Measurements from ENCODE around the gene PPP4R4. TPM values are rescaled to one million over a fixed set of nuclear protein-coding genes. Genes with fewer than 3 reads are reported as not detected.

Gene PPP4R4
- total RNA-seq, 3 donors from 2014 or later = 0.13 TPM; not detected in 2

DNA sequence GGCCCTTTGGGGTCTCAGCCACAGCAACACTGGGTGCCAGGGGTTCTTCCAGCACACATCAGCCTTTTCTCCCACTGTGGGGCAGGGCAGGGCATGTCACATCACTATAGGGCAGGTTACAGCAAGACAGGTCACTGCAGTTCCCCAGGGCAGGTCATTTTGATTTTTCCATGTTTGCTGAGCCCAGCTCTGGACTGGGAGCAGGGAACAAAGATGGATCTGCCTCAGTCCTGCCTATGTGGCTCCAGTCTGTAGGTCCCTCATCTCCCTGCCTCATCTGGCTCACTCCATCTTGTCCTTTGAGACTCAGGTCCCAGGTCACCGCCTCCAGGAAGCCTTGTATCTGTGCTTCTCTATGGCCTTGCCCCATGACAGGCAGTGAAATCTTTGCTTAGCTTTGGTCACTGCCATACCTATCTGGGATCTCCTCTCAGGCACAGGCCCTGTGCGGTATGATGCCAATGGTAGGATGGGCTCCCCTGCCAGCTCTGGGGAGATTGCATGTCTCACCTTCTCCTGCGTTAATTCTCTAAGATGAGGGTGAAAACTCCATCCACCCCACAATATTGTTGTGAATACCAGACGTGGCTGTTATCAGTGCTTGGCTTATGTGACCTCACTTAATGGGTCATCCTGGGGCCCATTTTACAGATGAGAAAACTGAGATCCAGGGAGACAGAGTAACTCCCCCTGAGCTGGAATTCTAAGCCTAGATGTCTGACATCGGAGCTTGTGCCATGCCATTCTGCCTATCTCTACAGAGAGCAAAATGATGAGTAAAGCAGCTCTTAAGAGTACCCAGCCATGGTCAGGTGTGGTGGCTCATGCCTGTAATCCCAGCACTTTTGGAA lies 147.5 kb downstream of the PPP4R4 start:
- Histone ChIP-seq H3K36me3 (ENCODE audit: low read depth) (no peaks in the 10 kb centered on the region), H3K4me3 (no peak overlapping the region), H3K4me1 (ENCODE audit: low read depth) (peaks cover 5% of the 10 kb centered on the region), H3K9me3 (no peaks in the 10 kb centered on the region)
- no peak for ATAC-seq
- DNase-seq = no peak
- TF ChIP-seq, protein P1, sequence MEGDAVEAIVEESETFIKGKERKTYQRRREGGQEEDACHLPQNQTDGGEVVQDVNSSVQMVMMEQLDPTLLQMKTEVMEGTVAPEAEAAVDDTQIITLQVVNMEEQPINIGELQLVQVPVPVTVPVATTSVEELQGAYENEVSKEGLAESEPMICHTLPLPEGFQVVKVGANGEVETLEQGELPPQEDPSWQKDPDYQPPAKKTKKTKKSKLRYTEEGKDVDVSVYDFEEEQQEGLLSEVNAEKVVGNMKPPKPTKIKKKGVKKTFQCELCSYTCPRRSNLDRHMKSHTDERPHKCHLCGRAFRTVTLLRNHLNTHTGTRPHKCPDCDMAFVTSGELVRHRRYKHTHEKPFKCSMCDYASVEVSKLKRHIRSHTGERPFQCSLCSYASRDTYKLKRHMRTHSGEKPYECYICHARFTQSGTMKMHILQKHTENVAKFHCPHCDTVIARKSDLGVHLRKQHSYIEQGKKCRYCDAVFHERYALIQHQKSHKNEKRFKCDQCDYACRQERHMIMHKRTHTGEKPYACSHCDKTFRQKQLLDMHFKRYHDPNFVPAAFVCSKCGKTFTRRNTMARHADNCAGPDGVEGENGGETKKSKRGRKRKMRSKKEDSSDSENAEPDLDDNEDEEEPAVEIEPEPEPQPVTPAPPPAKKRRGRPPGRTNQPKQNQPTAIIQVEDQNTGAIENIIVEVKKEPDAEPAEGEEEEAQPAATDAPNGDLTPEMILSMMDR (IDR thresholded peaks at IDR 0.05) = no peak
- intact Hi-C loops (cut with DNase I, micrococcal nuclease) = no loop called here

DNA sequence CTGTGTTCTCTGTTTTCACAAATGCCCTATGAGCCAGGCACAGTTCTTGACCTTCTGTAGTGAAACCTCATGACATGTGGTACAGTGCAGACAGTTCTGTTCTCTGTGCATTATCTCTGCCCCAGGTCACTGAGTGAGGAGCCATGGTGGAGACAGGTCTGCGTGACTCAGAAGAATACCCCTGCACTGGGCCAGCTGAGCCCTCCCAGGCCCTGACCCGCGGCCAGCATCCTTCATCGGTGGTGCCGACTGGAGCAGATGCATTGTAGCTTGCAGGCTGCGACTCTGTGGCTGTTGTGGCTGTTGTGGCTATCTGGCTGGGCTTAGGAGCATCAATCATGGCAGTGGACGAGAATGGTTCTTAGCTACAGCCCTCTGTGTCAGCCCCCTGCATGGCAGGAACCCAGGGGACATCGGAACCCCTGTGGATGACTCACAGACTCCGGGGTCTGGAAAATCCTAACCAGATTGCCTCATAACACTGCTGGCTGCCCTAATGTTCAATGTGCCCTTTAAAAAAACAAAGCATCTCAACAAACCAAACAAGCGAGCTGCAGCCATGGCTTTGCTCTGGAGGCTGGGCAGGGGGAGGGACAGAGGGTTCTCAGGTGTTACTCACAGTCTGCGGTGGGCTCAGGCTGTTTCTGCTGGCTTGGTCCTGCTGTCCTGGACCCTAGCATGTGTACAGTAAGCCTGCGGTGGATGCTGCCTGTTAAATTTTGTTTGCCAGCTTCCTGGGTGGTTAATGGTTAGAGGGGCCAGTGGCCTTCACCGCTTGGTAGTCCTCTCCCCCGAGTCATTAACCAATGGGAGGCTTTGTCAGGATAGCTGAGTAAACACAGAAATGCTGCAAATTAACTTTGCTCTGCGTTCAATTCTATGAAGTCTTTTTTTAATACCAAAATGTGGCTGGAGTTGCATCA lies 148.8 kb downstream of the PPP4R4 start, which contains the start of gene SERPINA6:
TSS of gene SERPINA6 (minus strand) at position 689 of the 923 bp plus-strand sequence. CDS start 8,688 bp downstream, outside the sequence.
- intact Hi-C loops (cut with DNase I, micrococcal nuclease) = no loop called here
- ATAC-seq = peak; percentile 47
- DNase-seq = peak in 2 of 3 donors; percentile 27 to 42
- Histone ChIP-seq H3K4me3 (no peak within 1 kb of the TSS), H3K4me1 (ENCODE audit: low read depth) (no peaks in the 10 kb centered on the region), H3K9me3 (no peaks in the 10 kb centered on the region), H3K36me3 (ENCODE audit: low read depth) (no peaks in the 10 kb centered on the region)
- TF ChIP-seq, protein P1 (IDR thresholded peaks at IDR 0.05) = no peak

DNA sequence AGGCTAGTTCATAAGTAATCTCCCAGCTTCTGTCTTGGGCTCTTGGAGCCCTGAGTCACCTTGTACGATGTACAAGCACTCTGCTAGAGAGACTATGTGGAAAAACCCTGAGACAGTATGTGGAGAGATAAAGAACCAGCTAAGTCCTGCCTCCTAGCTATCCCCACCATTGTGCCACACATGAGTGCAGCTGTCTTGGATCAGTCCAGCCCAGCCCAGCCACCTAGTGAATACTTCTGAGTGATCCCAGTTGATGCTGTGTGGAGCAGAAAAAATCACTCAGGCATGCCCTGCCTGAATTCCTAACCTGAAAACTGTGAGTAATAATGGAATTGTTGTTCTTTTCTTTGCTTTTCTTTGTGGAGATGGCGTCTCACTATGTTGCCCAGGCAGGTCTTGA lies 154.1 kb downstream of the PPP4R4 start:
- no peaks in the 10 kb centered on the region for H3K36me3 ChIP-seq (ENCODE audit: low read depth)
- TF ChIP-seq, protein P1 (IDR thresholded peaks at IDR 0.05) = no peak
- intact Hi-C loops (cut with DNase I, micrococcal nuclease) = no loop called here

More for the DNA sequence above, 154.1 kb downstream of the PPP4R4 start:
- no peak overlapping the region for H3K4me3 ChIP-seq
- no peak for DNase-seq
- no peak for ATAC-seq
- H3K9me3 ChIP-seq = no peaks in the 10 kb centered on the region
- no peaks in the 10 kb centered on the region for H3K4me1 ChIP-seq (ENCODE audit: low read depth)

Other genes with a start within 250 kb of the PPP4R4 start
- not detected for gene FAM181A, start 247.0 kb upstream of the PPP4R4 start, total RNA-seq
- 10 to 100 TPM in 1 of 3 donors, 1 to 10 TPM in 2; 5.2 to 89.1 (median 8.8) TPM for gene ASB2, start 197.8 kb upstream of the PPP4R4 start, total RNA-seq
- not detected for gene CCDC197, start 177.0 kb upstream of the PPP4R4 start, total RNA-seq
- 1 to 10 TPM; 1.3 to 3.5 (median 1.4) TPM for gene OTUB2, start 148.0 kb upstream of the PPP4R4 start, total RNA-seq
- gene DDX24, start 93.1 kb upstream of the PPP4R4 start, total RNA-seq = 100 to 1,000 TPM in 2 of 3 donors, 10 to 100 TPM in 1; 90.6 to 197 (median 107) TPM
- gene IFI27L1, start 93.0 kb upstream of the PPP4R4 start, total RNA-seq = 10 to 100 TPM; 19.9 to 29.9 (median 20.6) TPM
- gene IFI27, start 63.6 kb upstream of the PPP4R4 start, total RNA-seq = 1,000 to 10,000 TPM in 1 of 3 donors, 100 to 1,000 TPM in 2; 427 to 1,655 (median 710) TPM
- 10 to 100 TPM; 22.4 to 25.5 (median 24.3) TPM for gene IFI27L2, start 44.7 kb upstream of the PPP4R4 start, total RNA-seq
- gene SERPINA10, start 118.9 kb downstream of the PPP4R4 start, total RNA-seq = under 1 TPM; 0.09 to 0.34 (median 0.20) TPM
- gene SERPINA6, start 149.0 kb downstream of the PPP4R4 start, total RNA-seq = 1 to 10 TPM in 2 of 3 donors, under 1 TPM in 1; 0.44 to 4.7 (median 2.0) TPM
- not detected for gene SERPINA2, start 192.4 kb downstream of the PPP4R4 start, total RNA-seq
- 100 to 1,000 TPM in 2 of 3 donors, 10 to 100 TPM in 1; 98.3 to 311 (median 225) TPM for gene SERPINA1, start 214.3 kb downstream of the PPP4R4 start, total RNA-seq

All from mucosa of descending colon (tissue), 3 donors.